ENCODE measurements around the gene MTHFD1L. TPM values are rescaled to one million over a fixed set of nuclear protein-coding genes. Genes with fewer than 3 reads are reported as not detected.

Gene MTHFD1L
- total RNA-seq, 1 donor from 2014 or later = 32.5 TPM

DNA sequence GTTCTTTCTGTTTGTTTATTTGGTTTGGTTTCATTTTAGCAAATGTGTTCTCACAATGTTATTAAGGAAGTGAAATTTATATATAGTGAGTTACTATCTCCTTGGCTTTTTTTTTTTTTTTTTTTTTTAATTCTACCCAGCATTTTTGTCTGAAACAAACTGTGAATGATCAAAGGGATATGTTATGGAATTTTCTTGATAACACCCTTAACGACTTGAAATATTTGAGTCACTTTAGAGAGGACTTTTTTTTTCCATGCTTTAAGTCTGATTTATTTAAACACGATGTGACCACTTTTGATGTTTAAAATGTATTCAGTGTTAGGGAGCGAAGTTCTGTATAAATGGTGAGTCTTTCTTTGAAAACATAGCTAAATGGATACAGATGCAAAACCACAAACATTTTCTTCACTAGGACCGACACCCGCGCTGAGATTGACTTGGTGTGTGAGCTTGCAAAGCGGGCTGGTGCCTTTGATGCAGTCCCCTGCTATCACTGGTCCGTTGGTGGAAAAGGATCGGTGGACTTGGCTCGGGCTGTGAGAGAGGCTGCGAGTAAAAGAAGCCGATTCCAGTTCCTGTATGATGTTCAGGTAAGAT, 149.7 kb downstream of the MTHFD1L start:
- H3K27me3 ChIP-seq = no peaks in the 10 kb centered on the region
- H2AFZ ChIP-seq (replicated peaks) = no peak overlapping the region
- no peaks in the 10 kb centered on the region for H3K79me2 ChIP-seq (ENCODE audit: low read depth)
- H3F3A ChIP-seq (ENCODE audit: low read depth) = peaks cover 7% of the 10 kb centered on the region
- no peak overlapping the region for H3K4me2 ChIP-seq
- TF ChIP-seq, protein P1, sequence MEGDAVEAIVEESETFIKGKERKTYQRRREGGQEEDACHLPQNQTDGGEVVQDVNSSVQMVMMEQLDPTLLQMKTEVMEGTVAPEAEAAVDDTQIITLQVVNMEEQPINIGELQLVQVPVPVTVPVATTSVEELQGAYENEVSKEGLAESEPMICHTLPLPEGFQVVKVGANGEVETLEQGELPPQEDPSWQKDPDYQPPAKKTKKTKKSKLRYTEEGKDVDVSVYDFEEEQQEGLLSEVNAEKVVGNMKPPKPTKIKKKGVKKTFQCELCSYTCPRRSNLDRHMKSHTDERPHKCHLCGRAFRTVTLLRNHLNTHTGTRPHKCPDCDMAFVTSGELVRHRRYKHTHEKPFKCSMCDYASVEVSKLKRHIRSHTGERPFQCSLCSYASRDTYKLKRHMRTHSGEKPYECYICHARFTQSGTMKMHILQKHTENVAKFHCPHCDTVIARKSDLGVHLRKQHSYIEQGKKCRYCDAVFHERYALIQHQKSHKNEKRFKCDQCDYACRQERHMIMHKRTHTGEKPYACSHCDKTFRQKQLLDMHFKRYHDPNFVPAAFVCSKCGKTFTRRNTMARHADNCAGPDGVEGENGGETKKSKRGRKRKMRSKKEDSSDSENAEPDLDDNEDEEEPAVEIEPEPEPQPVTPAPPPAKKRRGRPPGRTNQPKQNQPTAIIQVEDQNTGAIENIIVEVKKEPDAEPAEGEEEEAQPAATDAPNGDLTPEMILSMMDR (IDR thresholded peaks at IDR 0.05) = no peak
- TF ChIP-seq EZH2phosphoT487 (IDR thresholded peaks at IDR 0.05) = no peak
- no peak for TF ChIP-seq EZH2 (IDR thresholded peaks at IDR 0.05)
- no peaks in the 10 kb centered on the region for H3K9me3 ChIP-seq (ENCODE audit: low read depth)
- Mint-ChIP-seq H3K27me3 (ENCODE audit: insufficient read depth, low read depth) (peaks cover 2% of the 10 kb centered on the region), H3K4me3 (no peak overlapping the region), H3K27ac (no peak overlapping the region), H3K4me1 (peaks cover 24% of the 10 kb centered on the region), H3K9me3 (no peaks in the 10 kb centered on the region), H3K36me3 (peaks cover 8% of the 10 kb centered on the region)
- no peaks in the 10 kb centered on the region for H4K20me1 ChIP-seq (ENCODE audit: low read depth)
- H3K36me3 ChIP-seq = no peaks in the 10 kb centered on the region
- no peak for DNase-seq (ENCODE audit: low spot score)
- no peak overlapping the region for H3K27ac ChIP-seq
- no peak overlapping the region for H3K9ac ChIP-seq
- H3K4me1 ChIP-seq = peaks cover 4% of the 10 kb centered on the region
- H3K4me3 ChIP-seq = no peak overlapping the region

DNA sequence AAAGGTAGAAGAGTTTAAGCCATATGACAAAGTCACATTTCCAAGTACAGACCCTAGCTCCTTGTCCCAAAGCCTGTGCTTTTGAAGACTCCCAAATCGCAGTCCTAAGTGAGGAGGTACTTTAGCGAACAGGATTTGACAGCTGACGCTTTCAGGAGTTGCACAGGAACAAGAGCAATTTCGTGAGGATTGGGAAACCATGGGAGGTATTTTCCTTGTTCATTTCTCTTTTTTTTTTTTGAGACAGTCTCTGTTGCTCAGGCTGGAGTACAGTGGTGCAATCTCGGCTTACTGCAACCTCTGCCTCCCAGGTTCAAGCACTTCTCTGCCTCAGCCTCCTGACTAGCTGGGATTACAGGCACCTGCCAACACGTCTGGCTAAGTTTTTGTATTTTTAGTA, 150.6 kb downstream of the MTHFD1L start:
- no peak for TF ChIP-seq EZH2phosphoT487 (IDR thresholded peaks at IDR 0.05)
- no peak for TF ChIP-seq EZH2 (IDR thresholded peaks at IDR 0.05)
- TF ChIP-seq, protein P1 (IDR thresholded peaks at IDR 0.05) = no peak
- Histone ChIP-seq H4K20me1 (ENCODE audit: low read depth) (no peaks in the 10 kb centered on the region), H3F3A (ENCODE audit: low read depth) (peaks cover 7% of the 10 kb centered on the region), H3K27me3 (no peaks in the 10 kb centered on the region), H3K9ac (no peak overlapping the region), H3K79me2 (ENCODE audit: low read depth) (no peaks in the 10 kb centered on the region), H3K27ac (no peak overlapping the region), H3K9me3 (ENCODE audit: low read depth) (no peaks in the 10 kb centered on the region), H3K36me3 (no peaks in the 10 kb centered on the region), H3K4me2 (no peak overlapping the region), H2AFZ (replicated peaks) (no peak overlapping the region), H3K4me1 (peaks cover 3% of the 10 kb centered on the region), H3K4me3 (no peak overlapping the region)
- no peak overlapping the region for H3K27ac Mint-ChIP-seq
- peaks cover 23% of the 10 kb centered on the region for H3K4me1 Mint-ChIP-seq
- H3K4me3 Mint-ChIP-seq = no peak overlapping the region
- peaks cover 8% of the 10 kb centered on the region for H3K36me3 Mint-ChIP-seq
- DNase-seq (ENCODE audit: low spot score) = no peak
- peaks cover 2% of the 10 kb centered on the region for H3K27me3 Mint-ChIP-seq (ENCODE audit: insufficient read depth, low read depth)
- no peaks in the 10 kb centered on the region for H3K9me3 Mint-ChIP-seq

DNA sequence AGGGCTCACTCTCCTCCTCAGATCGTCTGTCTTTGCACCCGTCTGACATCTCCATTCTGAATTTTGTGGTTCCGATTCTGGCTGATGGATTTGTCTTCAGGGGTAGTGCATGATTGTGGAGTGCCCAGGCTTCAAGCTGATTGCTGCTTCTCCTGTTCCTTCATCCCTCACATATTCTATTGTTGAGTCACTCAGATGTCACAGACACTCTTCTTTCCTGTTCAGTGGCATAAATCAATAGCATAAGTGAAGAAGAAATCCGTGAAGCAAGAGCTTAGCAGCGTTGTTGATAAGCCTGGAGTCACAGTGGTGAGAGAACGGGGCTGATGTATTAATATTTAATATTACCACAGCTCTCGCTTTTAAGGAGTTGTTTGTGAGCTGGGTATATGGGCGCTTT, 152.5 kb downstream of the MTHFD1L start:
- H3K36me3 Mint-ChIP-seq = peaks cover 8% of the 10 kb centered on the region
- no peak overlapping the region for H3K4me3 Mint-ChIP-seq
- H3K27ac Mint-ChIP-seq = no peak overlapping the region
- H3F3A ChIP-seq (ENCODE audit: low read depth) = peaks cover 7% of the 10 kb centered on the region
- H3K9me3 Mint-ChIP-seq = no peaks in the 10 kb centered on the region
- H3K4me1 Mint-ChIP-seq = peaks cover 36% of the 10 kb centered on the region
- H3K9me3 ChIP-seq (ENCODE audit: low read depth) = no peaks in the 10 kb centered on the region
- no peaks in the 10 kb centered on the region for H3K36me3 ChIP-seq
- no peaks in the 10 kb centered on the region for H3K79me2 ChIP-seq (ENCODE audit: low read depth)
- no peak overlapping the region for H3K4me3 ChIP-seq
- no peaks in the 10 kb centered on the region for H4K20me1 ChIP-seq (ENCODE audit: low read depth)
- no peak overlapping the region for H3K27ac ChIP-seq
- no peak overlapping the region for H3K9ac ChIP-seq
- no peak overlapping the region for H3K4me2 ChIP-seq
- H3K27me3 Mint-ChIP-seq (ENCODE audit: insufficient read depth, low read depth) = peaks cover 2% of the 10 kb centered on the region
- H2AFZ ChIP-seq (replicated peaks) = no peak overlapping the region
- DNase-seq (ENCODE audit: low spot score) = no peak
- H3K4me1 ChIP-seq = peaks cover 12% of the 10 kb centered on the region
- no peak for TF ChIP-seq EZH2 (IDR thresholded peaks at IDR 0.05)
- TF ChIP-seq EZH2phosphoT487 (IDR thresholded peaks at IDR 0.05) = no peak
- TF ChIP-seq, protein P1 (IDR thresholded peaks at IDR 0.05) = no peak
- no peaks in the 10 kb centered on the region for H3K27me3 ChIP-seq
